ENCODE data around the gene ZNF79.

ZNF79 gene

GRCh38 chr9:127490535-127491230 lies 66.5 kb downstream of the ZNF79 start (continued):
- TF ChIP-seq PATZ1 (CRISPR knock-in tag; IDR thresholded peaks at IDR 0.05; ENCODE audit: borderline replicate concordance) (no peak), CSRNP3 (CRISPR knock-in tag; IDR thresholded peaks at IDR 0.05) (no peak), ESRRG (CRISPR knock-in tag; IDR thresholded peaks at IDR 0.05) (no peak), RARB (CRISPR knock-in tag; IDR thresholded peaks at IDR 0.05) (no peak), BACH2 (CRISPR knock-in tag; IDR thresholded peaks at IDR 0.05; ENCODE audit: borderline replicate concordance) (no peak)

GRCh38 chr9:127491516-127491915 lies 67.3 kb downstream of the ZNF79 start:
- no peak; the same call in 2 of the 3 replicates for ATAC-seq
- TF ChIP-seq PPARA (CRISPR knock-in tag; IDR thresholded peaks at IDR 0.05; ENCODE audit: borderline replicate concordance) (no peak), ZNF565 (CRISPR knock-in tag; conservative IDR thresholded peaks at IDR 0.05; ENCODE audit: low read depth) (no peak), ZNF70 (CRISPR knock-in tag; IDR thresholded peaks at IDR 0.05) (no peak)

GRCh38 chr9:127492616-127493015 lies 68.4 kb downstream of the ZNF79 start:
- ATAC-seq = no peak
- TF ChIP-seq GLIS3 (CRISPR knock-in tag; IDR thresholded peaks at IDR 0.05) (no peak), ZC3H10 (CRISPR knock-in tag; IDR thresholded peaks at IDR 0.05) (no peak), CSRNP3 (CRISPR knock-in tag; IDR thresholded peaks at IDR 0.05) (no peak), ZFP3 (CRISPR knock-in tag; IDR thresholded peaks at IDR 0.05) (no peak), BACH2 (CRISPR knock-in tag; IDR thresholded peaks at IDR 0.05; ENCODE audit: borderline replicate concordance) (no peak), ZNF565 (CRISPR knock-in tag; conservative IDR thresholded peaks at IDR 0.05; ENCODE audit: low read depth) (no peak), PATZ1 (CRISPR knock-in tag; IDR thresholded peaks at IDR 0.05; ENCODE audit: borderline replicate concordance) (no peak)

- TF ChIP-seq ZFP30 (CRISPR knock-in tag; IDR thresholded peaks at IDR 0.05) = no peak
- TF ChIP-seq ARNTL (CRISPR knock-in tag; IDR thresholded peaks at IDR 0.05; ENCODE audit: borderline replicate concordance, low read depth) = no peak
- no peak for TF ChIP-seq CSRNP3 (CRISPR knock-in tag; IDR thresholded peaks at IDR 0.05)
- TF ChIP-seq TSHZ2 (CRISPR knock-in tag; IDR thresholded peaks at IDR 0.05) = no peak
- TF ChIP-seq ZC3H10 (CRISPR knock-in tag; IDR thresholded peaks at IDR 0.05) = no peak
- no peak for TF ChIP-seq POU6F1 (CRISPR knock-in tag; IDR thresholded peaks at IDR 0.05; ENCODE audit: borderline replicate concordance, low read depth)
- TF ChIP-seq ESRRG (CRISPR knock-in tag; IDR thresholded peaks at IDR 0.05) = no peak
- TF ChIP-seq ZNF70 (CRISPR knock-in tag; IDR thresholded peaks at IDR 0.05) = no peak
- no peak for TF ChIP-seq TOX (CRISPR knock-in tag; IDR thresholded peaks at IDR 0.05; ENCODE audit: borderline replicate concordance)
- no peak for TF ChIP-seq ZNF8 (CRISPR knock-in tag; IDR thresholded peaks at IDR 0.05)
- TF ChIP-seq RARB (CRISPR knock-in tag; IDR thresholded peaks at IDR 0.05) = no peak
- TF ChIP-seq BACH2 (CRISPR knock-in tag; IDR thresholded peaks at IDR 0.05; ENCODE audit: borderline replicate concordance) = no peak
- TF ChIP-seq ZFP3 (CRISPR knock-in tag; IDR thresholded peaks at IDR 0.05) = no peak
- no peak for TF ChIP-seq ZNF565 (CRISPR knock-in tag; conservative IDR thresholded peaks at IDR 0.05; ENCODE audit: low read depth)
- ATAC-seq = no peak
Measured at GRCh38 chr9:127493592-127494303, 69.6 kb downstream of the ZNF79 start.

All from SK-N-SH treated with all-trans-retinoic acid at 6 μM for 48 hours (cell line).